ENCODE results near the gene WNT16.

DNA sequence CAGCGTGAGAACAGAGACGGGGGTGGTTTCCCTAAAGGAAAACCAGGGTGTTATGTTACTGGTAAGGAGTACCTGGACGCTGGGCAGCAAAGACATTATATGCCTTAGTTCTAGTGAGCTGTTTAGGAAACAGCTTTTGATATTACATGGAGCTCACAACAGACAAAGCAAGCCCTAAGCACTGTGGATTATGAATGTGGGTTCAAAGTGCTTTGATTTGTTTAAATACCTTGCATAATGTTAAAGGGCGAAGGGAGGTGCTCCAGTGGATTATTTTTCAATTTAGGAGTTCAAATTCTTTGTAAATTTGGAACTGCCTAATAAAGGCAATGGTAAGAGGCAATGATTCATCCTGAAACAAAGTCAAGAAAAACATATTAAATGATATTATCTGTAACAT is 13.8 kb downstream of the WNT16 start:
- no peak for TF ChIP-seq EZH2phosphoT487 (IDR thresholded peaks at IDR 0.05; ENCODE audit: low read length)
- TF ChIP-seq, protein P1, sequence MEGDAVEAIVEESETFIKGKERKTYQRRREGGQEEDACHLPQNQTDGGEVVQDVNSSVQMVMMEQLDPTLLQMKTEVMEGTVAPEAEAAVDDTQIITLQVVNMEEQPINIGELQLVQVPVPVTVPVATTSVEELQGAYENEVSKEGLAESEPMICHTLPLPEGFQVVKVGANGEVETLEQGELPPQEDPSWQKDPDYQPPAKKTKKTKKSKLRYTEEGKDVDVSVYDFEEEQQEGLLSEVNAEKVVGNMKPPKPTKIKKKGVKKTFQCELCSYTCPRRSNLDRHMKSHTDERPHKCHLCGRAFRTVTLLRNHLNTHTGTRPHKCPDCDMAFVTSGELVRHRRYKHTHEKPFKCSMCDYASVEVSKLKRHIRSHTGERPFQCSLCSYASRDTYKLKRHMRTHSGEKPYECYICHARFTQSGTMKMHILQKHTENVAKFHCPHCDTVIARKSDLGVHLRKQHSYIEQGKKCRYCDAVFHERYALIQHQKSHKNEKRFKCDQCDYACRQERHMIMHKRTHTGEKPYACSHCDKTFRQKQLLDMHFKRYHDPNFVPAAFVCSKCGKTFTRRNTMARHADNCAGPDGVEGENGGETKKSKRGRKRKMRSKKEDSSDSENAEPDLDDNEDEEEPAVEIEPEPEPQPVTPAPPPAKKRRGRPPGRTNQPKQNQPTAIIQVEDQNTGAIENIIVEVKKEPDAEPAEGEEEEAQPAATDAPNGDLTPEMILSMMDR (IDR thresholded peaks at IDR 0.05; ENCODE audit: low read length) = no peak
